22Rv1 (cell line): ENCODE measurements around the gene COBLL1.

ENCODE experiments used
- CTCF ChIP-seq: fragments of 450-650 bp; IDR thresholded peaks from 2 replicates; pipeline ENCODE4 v1.5.1; 2017; ENCODE audit warnings: mild to moderate bottlenecking
- ZFX ChIP-seq: fragments of 450-650 bp; IDR thresholded peaks from 2 replicates; pipeline ENCODE4 v1.6.1; 2017; ENCODE audit warnings: antibody characterized with exemption, borderline replicate concordance

- TF ChIP-seq CTCF: no peak
- no peak for TF ChIP-seq ZFX
Measured at GRCh38 chr2:164877927-164878326, 36.3 kb upstream of the COBLL1 start.
